ENCODE results near the gene CCDC40. TPM values are rescaled to one million over a fixed set of nuclear protein-coding genes. Genes with fewer than 3 reads are reported as not detected.

CCDC40 gene
- total RNA-seq, 4 donors from 2014 or later = 2.8 to 54.5 (median 7.8) TPM

DNA sequence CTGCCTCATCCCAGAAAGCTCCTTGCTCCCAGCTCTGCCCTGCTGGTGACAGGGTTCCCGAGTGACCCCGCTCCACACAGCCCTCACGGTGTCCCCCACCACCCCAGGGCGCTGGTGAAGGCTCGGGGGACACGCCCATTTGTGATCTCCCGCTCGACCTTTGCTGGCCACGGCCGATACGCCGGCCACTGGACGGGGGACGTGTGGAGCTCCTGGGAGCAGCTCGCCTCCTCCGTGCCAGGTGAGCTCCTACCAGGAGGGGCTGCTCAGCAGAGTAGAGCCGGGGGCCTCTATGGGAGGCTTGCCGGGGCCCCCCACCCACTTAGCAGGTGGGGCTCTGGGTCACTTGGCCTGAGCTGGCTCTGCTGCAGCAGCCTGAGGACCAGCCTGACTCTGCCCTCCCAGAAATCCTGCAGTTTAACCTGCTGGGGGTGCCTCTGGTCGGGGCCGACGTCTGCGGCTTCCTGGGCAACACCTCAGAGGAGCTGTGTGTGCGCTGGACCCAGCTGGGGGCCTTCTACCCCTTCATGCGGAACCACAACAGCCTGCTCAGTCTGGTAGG lies 76.1 kb downstream of the CCDC40 start:
- peak in 1 of 3 donors; percentile 39 for DNase-seq
- H3K9me3 ChIP-seq = no peaks in the 10 kb centered on the region
- H3K27me3 ChIP-seq = no peaks in the 10 kb centered on the region
- no peaks in the 10 kb centered on the region for H3K36me3 ChIP-seq
- TF ChIP-seq CTCF (IDR thresholded peaks at IDR 0.05) = no peak
- no peak for TF ChIP-seq POLR2A (IDR thresholded peaks at IDR 0.05)
- H3K4me1 ChIP-seq = peaks cover 0 to 4% (median 0%) of the 10 kb centered on the region in 4 donors
- H3K27ac ChIP-seq = no peak overlapping the region
- no peak overlapping the region for H3K4me3 ChIP-seq

DNA sequence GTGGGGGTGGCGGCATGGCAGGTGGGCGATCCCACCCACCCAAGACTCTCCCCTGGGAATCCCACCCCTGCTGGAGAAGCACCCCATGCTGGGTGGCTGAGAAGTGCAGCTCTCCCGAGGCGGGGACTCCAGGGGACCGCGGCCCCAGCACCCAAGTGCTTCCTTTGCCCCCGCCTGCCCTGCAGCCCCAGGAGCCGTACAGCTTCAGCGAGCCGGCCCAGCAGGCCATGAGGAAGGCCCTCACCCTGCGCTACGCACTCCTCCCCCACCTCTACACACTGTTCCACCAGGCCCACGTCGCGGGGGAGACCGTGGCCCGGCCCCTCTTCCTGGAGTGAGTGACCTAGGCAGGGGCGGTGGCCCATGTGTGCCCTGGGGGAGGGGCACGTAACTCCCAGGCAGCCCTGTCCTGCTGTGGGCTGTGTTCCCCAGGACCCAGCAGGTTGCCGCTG lies 76.6 kb downstream of the CCDC40 start:
- no peak for TF ChIP-seq CTCF (IDR thresholded peaks at IDR 0.05)
- TF ChIP-seq POLR2A (IDR thresholded peaks at IDR 0.05) = no peak
- Histone ChIP-seq H3K9me3 (no peaks in the 10 kb centered on the region), H3K4me1 (peaks cover 0 to 4% (median 0%) of the 10 kb centered on the region in 4 donors), H3K27me3 (no peaks in the 10 kb centered on the region), H3K36me3 (no peaks in the 10 kb centered on the region), H3K27ac (no peak overlapping the region), H3K4me3 (no peak overlapping the region)
- DNase-seq = no peak

DNA sequence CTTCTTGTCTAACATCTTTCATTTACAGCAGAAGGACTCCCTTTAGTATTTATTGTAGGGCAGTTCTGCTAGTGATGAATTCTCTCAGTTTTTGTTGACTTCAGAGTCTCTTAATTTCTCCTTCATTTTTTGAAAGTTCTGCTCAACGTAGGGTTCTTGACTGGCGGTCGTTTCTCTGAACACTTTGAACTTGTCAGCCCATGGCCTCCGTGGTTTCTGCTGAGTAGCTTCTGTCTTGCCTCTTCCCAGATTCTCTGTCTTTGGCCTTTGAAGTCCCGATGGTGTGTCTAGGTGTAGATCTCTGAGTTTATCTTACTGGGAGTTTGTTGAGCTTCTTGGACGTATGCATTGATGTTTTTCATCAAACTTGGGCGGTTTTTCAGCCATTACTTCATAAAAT lies 78.3 kb downstream of the CCDC40 start:
- DNase-seq = no peak
- TF ChIP-seq POLR2A (IDR thresholded peaks at IDR 0.05) (no peak), CTCF (IDR thresholded peaks at IDR 0.05) (no peak)

DNA sequence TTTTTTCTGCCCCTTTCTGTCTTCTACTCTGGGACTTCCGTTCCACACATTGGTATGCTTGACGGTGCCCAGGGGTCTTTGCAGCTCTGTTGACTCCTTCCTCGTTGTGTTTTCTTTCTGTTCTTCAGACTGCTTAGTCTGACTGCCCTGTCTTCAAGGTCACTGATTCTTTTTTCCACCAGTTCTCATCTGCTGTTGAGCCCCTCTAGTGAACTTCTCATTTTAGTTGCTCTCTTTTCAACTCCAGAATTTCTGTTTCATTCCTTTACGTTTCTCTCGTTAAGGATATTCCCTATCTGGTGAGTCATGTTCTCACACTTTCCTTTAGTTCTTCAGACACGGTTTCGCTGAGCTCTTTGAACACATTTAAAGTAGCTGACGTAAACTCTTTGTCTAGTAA lies 78.7 kb downstream of the CCDC40 start:
- no peaks in the 10 kb centered on the region for H3K9me3 ChIP-seq
- H3K27me3 ChIP-seq = no peaks in the 10 kb centered on the region
- peaks cover 0 to 4% (median 0%) of the 10 kb centered on the region in 4 donors for H3K4me1 ChIP-seq
- no peaks in the 10 kb centered on the region for H3K36me3 ChIP-seq
- TF ChIP-seq POLR2A (IDR thresholded peaks at IDR 0.05) (no peak), CTCF (IDR thresholded peaks at IDR 0.05) (no peak)
- H3K4me3 ChIP-seq = no peak overlapping the region
- H3K27ac ChIP-seq = no peak overlapping the region
- no peak for DNase-seq

More for the DNA sequence above, 78.3 kb downstream of the CCDC40 start:
- no peak overlapping the region for H3K27ac ChIP-seq
- H3K9me3 ChIP-seq = no peaks in the 10 kb centered on the region
- no peaks in the 10 kb centered on the region for H3K36me3 ChIP-seq
- no peak overlapping the region for H3K4me3 ChIP-seq
- H3K4me1 ChIP-seq = peaks cover 0 to 4% (median 0%) of the 10 kb centered on the region in 4 donors
- H3K27me3 ChIP-seq = no peaks in the 10 kb centered on the region

- DNase-seq = no peak
- TF ChIP-seq CTCF (IDR thresholded peaks at IDR 0.05) (no peak), POLR2A (IDR thresholded peaks at IDR 0.05) (no peak)
- H3K27ac ChIP-seq = no peak overlapping the region
- no peak overlapping the region for H3K4me3 ChIP-seq
- H3K27me3 ChIP-seq = no peaks in the 10 kb centered on the region
- no peaks in the 10 kb centered on the region for H3K36me3 ChIP-seq
- H3K4me1 ChIP-seq = peaks cover 0 to 4% (median 0%) of the 10 kb centered on the region in 4 donors
- no peaks in the 10 kb centered on the region for H3K9me3 ChIP-seq
Measured at GRCh38 chr17:80116276-80116920, 80.0 kb downstream of the CCDC40 start.

All from Peyer's patch (tissue), 4 donors.